Keratinocyte (primary cell): ENCODE data around the gene ACSL3. TPM values are rescaled to one million over a fixed set of nuclear protein-coding genes. Genes with fewer than 3 reads are reported as not detected.
"Not testable (repeated sequence)": the region's sequence is repeated elsewhere in the genome, so short reads cannot be mapped to it uniquely, and the experiment has no call there.

ENCODE experiments used
- DNase-seq: peaks from one replicate; pipeline ENCODE4 v3.0.0-alpha.2; 2011; ENCODE audit warnings: low read depth, missing footprints, low spot score
- FAIRE-seq: peaks from 2 replicates; lab custom pipeline; 2011; peaks lifted over from hg19 to GRCh38; lab: Jason Lieb, UNC
- H2AFZ ChIP-seq: 2 replicates; pipeline ENCODE4 v1.6.0; 2012; ENCODE audit warnings: low read length, control low read depth, inconsistent platforms; ENCODE audit not compliant: control insufficient read depth
- H3K27ac ChIP-seq: 2 replicates; pipeline ENCODE4 v1.5.1; 2011; ENCODE audit warnings: low read length; ENCODE audit not compliant: control insufficient read depth, insufficient read depth
- H3K27me3 ChIP-seq: 3 replicates; pipeline ENCODE4 v1.6.0; 2011; ENCODE audit warnings: low read length; ENCODE audit not compliant: control insufficient read depth, insufficient read depth; ENCODE audit errors: extremely low read depth
- H3K36me3 ChIP-seq, 2 experiments: 2 replicates in 1 of 2; 3 replicates in 1 of 2; pipeline ENCODE4 v1.5.1; 2011; ENCODE audit warnings: low read length in 2 of 2, mild to moderate bottlenecking in 1 of 2; ENCODE audit not compliant: control insufficient read depth in 2 of 2, insufficient read depth in 2 of 2; ENCODE audit errors: extremely low read depth in 1 of 2
- H3K4me1 ChIP-seq: 3 replicates; pipeline ENCODE4 v1.5.1; 2011; ENCODE audit warnings: low read length; ENCODE audit not compliant: control insufficient read depth, insufficient read depth; ENCODE audit errors: extremely low read depth
- H3K4me2 ChIP-seq: 3 replicates; pipeline ENCODE4 v1.6.0; 2011; ENCODE audit warnings: low read depth, low read length; ENCODE audit not compliant: control insufficient read depth, insufficient read depth; ENCODE audit errors: extremely low read depth
- H3K4me3 ChIP-seq, 3 experiments: fragments of 200-600 bp in 1 of 3; sonication (generic) in 1 of 3; 2 replicates in 2 of 3; 3 replicates in 1 of 3; pipeline ENCODE4 v1.5.1; 2011 to 2016; ENCODE audit warnings: low read length in 3 of 3, mild to moderate bottlenecking in 3 of 3, control low read depth in 2 of 3, inconsistent platforms in 1 of 3, low read depth in 1 of 3, mixed read lengths in 1 of 3, mixed run types in 1 of 3, moderate library complexity in 1 of 3; ENCODE audit not compliant: control insufficient read depth in 2 of 3, insufficient read depth in 2 of 3; ENCODE audit errors: extremely low read depth in 1 of 3
- H3K79me2 ChIP-seq: 2 replicates; pipeline ENCODE4 v1.6.0; 2012; ENCODE audit warnings: low read length; ENCODE audit not compliant: control insufficient read depth, insufficient read depth
- H3K9ac ChIP-seq: 3 replicates; pipeline ENCODE4 v1.6.0; 2011; ENCODE audit warnings: low read length; ENCODE audit not compliant: control insufficient read depth, insufficient read depth; ENCODE audit errors: extremely low read depth
- H3K9me1 ChIP-seq: 3 replicates; pipeline ENCODE4 v1.6.0; 2011; ENCODE audit warnings: low read length; ENCODE audit not compliant: control insufficient read depth, insufficient read depth; ENCODE audit errors: extremely low read depth
- H3K9me3 ChIP-seq: 2 replicates; pipeline ENCODE4 v1.5.1; 2012; ENCODE audit warnings: low read depth, low read length; ENCODE audit not compliant: control insufficient read depth
- H4K20me1 ChIP-seq: 3 replicates; pipeline ENCODE4 v1.6.0; 2011; ENCODE audit warnings: low read length; ENCODE audit not compliant: control insufficient read depth, insufficient read depth; ENCODE audit errors: extremely low read depth
- CTCF ChIP-seq, 3 experiments: IDR thresholded peaks in 1 of 3; conservative IDR thresholded peaks in 1 of 3; optimal IDR thresholded peaks in 1 of 3; 2 replicates in 2 of 3; 3 replicates in 1 of 3; pipeline versions ENCODE3 to v1.5.1; 2011; ENCODE audit warnings: low read length in 3 of 3, mild to moderate bottlenecking in 3 of 3, moderate library complexity in 2 of 3, control low read depth in 1 of 3, inconsistent platforms in 1 of 3; ENCODE audit not compliant: insufficient read depth in 2 of 3; ENCODE audit errors: extremely low read depth in 1 of 3
- EZH2 ChIP-seq: IDR thresholded peaks from one replicate; pipeline ENCODE4 v1.6.1; 2012; ENCODE audit warnings: inconsistent platforms, mild to moderate bottlenecking, low read length, moderate library complexity
- dilution Hi-C: fragments of 300-500 bp; cut with MboI; formaldehyde crosslinking; loops from one replicate; pipeline ENCODE4 v1.7.0; 2020; ENCODE audit warnings: low sequenced_read_pairs; ENCODE audit not compliant: extremely low pct_ligation_motif_present
- polyA plus RNA-seq, 5 experiments: library from polyadenylated mRNA; depleted of rRNA in 3 of 5; stranded (reverse) in 3 of 5; stranded (forward) in 1 of 5; unstranded in 1 of 5; fragments of >200 nt; gene quantifications; 1 replicate in 1 of 5; 2 replicates in 3 of 5; 3 replicates in 1 of 5; pipeline versions ENCODE4 v1.2.1 to v1.2.3, GENCODE V29; 2011 to 2012; ENCODE audit warnings: missing spikeins in 2 of 5, low read depth in 1 of 5, low replicate concordance in 1 of 5

The ACSL3 gene
- polyA plus RNA-seq, 1 donor (not counting 4 experiments of a cell fraction or from before 2014, with no cell fraction given), result 197 TPM

- H3K27ac ChIP-seq, result no peak overlapping the region
- peaks cover 25% of the 10 kb centered on the region for H3K4me1 ChIP-seq
- FAIRE-seq (no peak), DNase-seq (no peak)
- no peak overlapping the region for H3K4me3 ChIP-seq
- H3K9ac ChIP-seq, result no peak overlapping the region
- H3K4me2 ChIP-seq, result no peak overlapping the region
- H3K79me2 ChIP-seq, result peaks cover 98% of the 10 kb centered on the region
- dilution Hi-C loops, result no loop called here
- H3K36me3 ChIP-seq, result peaks cover 0 to 4% of the 10 kb centered on the region in 2 experiments
- no peaks in the 10 kb centered on the region for H3K9me3 ChIP-seq
- H4K20me1 ChIP-seq, result peaks cover 57% of the 10 kb centered on the region
- H2AFZ ChIP-seq, result no peak overlapping the region
- peaks cover 8% of the 10 kb centered on the region for H3K9me1 ChIP-seq
- TF ChIP-seq EZH2 (no peak), CTCF (optimal IDR thresholded peaks at IDR 0.05 in 1 of 3, IDR thresholded peaks at IDR 0.05 in 1 of 3, conservative IDR thresholded peaks at IDR 0.05 in 1 of 3; ENCODE audit: extremely low read depth in 1 of 3, insufficient read depth in 2 of 3, low read length in 3 of 3) (no peak)
- no peaks in the 10 kb centered on the region for H3K27me3 ChIP-seq
Measured at GRCh38 chr2:222866358-222866960, 5.6 kb downstream of the ACSL3 start.

- H3K27me3 ChIP-seq, H3K27ac ChIP-seq, H2AFZ ChIP-seq, H3K9ac ChIP-seq, dilution Hi-C loops, H3K36me3 ChIP-seq, H3K9me3 ChIP-seq, H3K9me1 ChIP-seq, DNase-seq, H3K4me3 ChIP-seq, H3K4me2 ChIP-seq: not testable (repeated sequence)
- peaks cover 56% of the 10 kb centered on the region for H4K20me1 ChIP-seq
- peak; percentile 17 for FAIRE-seq
- H3K79me2 ChIP-seq, result peaks cover 97% of the 10 kb centered on the region
- peaks cover 11% of the 10 kb centered on the region for H3K4me1 ChIP-seq
Measured at GRCh38 chr2:222868560-222869251, 7.9 kb downstream of the ACSL3 start.
